Stomach (tissue), 9 donors: ENCODE data around the gene DPYSL4. TPM values are rescaled to one million over a fixed set of nuclear protein-coding genes. Genes with fewer than 3 reads are reported as not detected.
A peak's percentile ranks its signal among the peaks of the same experiment; 100 is the strongest.

Experiments used
- DNase-seq, 2 donors: peaks; one replicate each; pipeline versions ENCODE4 v3.0.0 to v3.0.0-alpha.2; 2013 to 2019
- H3K27ac ChIP-seq, 5 donors: fragments of 200-600 bp in 4 of 5; sonication (generic) in 4 of 5; one replicate each; pipeline ENCODE4 v1.5.1; 2013 to 2019; ENCODE audit warnings: mild to moderate bottlenecking in 1 of 5, moderate library complexity in 1 of 5
- H3K27me3 ChIP-seq, 3 donors: fragments of 200-600 bp; sonication (generic); one replicate each; pipeline ENCODE4 v1.5.1; 2017 to 2019; ENCODE audit warnings: mixed run types in 1 of 3
- H3K36me3 ChIP-seq, 4 donors: fragments of 200-600 bp; sonication (generic); 1 replicate in 3 of 4; 2 replicates in 1 of 4; pipeline ENCODE4 v1.5.1; 2016 to 2019
- H3K4me1 ChIP-seq, 4 donors: fragments of 200-600 bp; sonication (generic); one replicate each; pipeline ENCODE4 v1.5.1; 2016 to 2019
- H3K4me3 ChIP-seq, 4 donors: fragments of 200-600 bp; sonication (generic) in 3 of 4; one replicate each; pipeline ENCODE4 v1.5.1; 2016 to 2019; ENCODE audit warnings: mild to moderate bottlenecking in 1 of 4
- H3K9me3 ChIP-seq, 4 donors: fragments of 200-600 bp; sonication (generic); one replicate each; pipeline ENCODE4 v1.5.1; 2016 to 2019
- CTCF ChIP-seq, 7 experiments: fragments of 450-650 bp in 4 of 7; fragments of 200-600 bp in 3 of 7; sonication (generic) in 3 of 7; IDR thresholded peaks; one replicate each; pipeline ENCODE4 v1.5.1; 2016 to 2019; ENCODE audit warnings: antibody characterized with exemption in 7 of 7, control low read depth in 2 of 7, mild to moderate bottlenecking in 1 of 7
- EP300 ChIP-seq: sonication (generic); formaldehyde crosslinking; IDR thresholded peaks from one replicate; pipeline ENCODE4 v1.6.1; 2017; ENCODE audit warnings: antibody characterized with exemption
- POLR2A ChIP-seq, 4 donors: fragments of 450-650 bp; IDR thresholded peaks; one replicate each; pipeline ENCODE4 v1.6.1; 2016; ENCODE audit warnings: antibody characterized with exemption in 4 of 4, control low read depth in 2 of 4, mild to moderate bottlenecking in 1 of 4, moderate library complexity in 1 of 4
- POLR2AphosphoS5 ChIP-seq, 3 donors: sonication (generic); formaldehyde crosslinking; IDR thresholded peaks; one replicate each; pipeline ENCODE4 v1.6.1; 2016; ENCODE audit warnings: antibody characterized with exemption in 3 of 3
- WGBS, 5 donors: extraction: QIAGEN DNeasy Blood & Tissue Kit in 3 of 5; methylation state at CpG; one replicate each; pipeline versions ENCODE4 v1.1.5 to v1.1.7; 2013 to 2018; 5-methylcytosine and 5-hydroxymethylcytosine counted together
- intact Hi-C: fragments of 100-400 bp; cut with DNase I; formaldehyde crosslinking; loops from one replicate; pipeline ENCODE4 v1.15.1; 2023; ENCODE audit warnings: low total_unique reads
- polyA plus RNA-seq, 3 donors: library from polyadenylated mRNA; stranded (reverse); fragments of 200-250 nt; gene quantifications; one replicate each; pipeline ENCODE4 v1.2.3, GENCODE V29; 2013
- total RNA-seq, 5 donors: library from RNA; depleted of rRNA; stranded (reverse); fragments of >200 nt; gene quantifications; one replicate each; pipeline versions ENCODE4 v1.1.0 to v1.2.3, GENCODE V29; 2014 to 2016
- donor health status: healthy with polysubstance abuse.
- donor health status: Bipolar disorder and iron deficiency.
- donor health status: healthy.

The DPYSL4 gene
- total and polyA plus RNA-seq, 8 donors: 0.43 to 2.0 (median 0.68) TPM; not detected in 3

- Histone ChIP-seq H3K27ac (no peak overlapping the region), H3K4me1 (peaks cover 0 to 7% (median 0%) of the 10 kb centered on the region in 4 donors), H3K9me3 (no peaks in the 10 kb centered on the region), H3K36me3 (no peaks in the 10 kb centered on the region), H3K27me3 (peaks cover 0 to 36% (median 18%) of the 10 kb centered on the region in 3 donors), H3K4me3 (no peak overlapping the region)
- TF ChIP-seq CTCF (IDR thresholded peaks at IDR 0.05) (peak in 5 of 7 experiments; percentile 49 to 87 (median 80)), POLR2A (IDR thresholded peaks at IDR 0.05) (no peak)
- DNase-seq: peak; percentile 47 to 60
- intact Hi-C loops: loop anchor here (5.0 kb wide), 1 partner anchor 250 kb away; no protein-coding TSS in a partner anchor
- WGBS, 5 donors: 27 to 30% (median 28%) methylated on average over 9 to 33 of the region's 33 CpGs
These were observed 44.2 kb upstream of the DPYSL4 start for GRCh38 chr10:132142396-132143161.

- intact Hi-C loops: loop anchor here (5.0 kb wide), 1 partner anchor 251 kb away; no protein-coding TSS in a partner anchor
- Histone ChIP-seq H3K4me3 (no peak overlapping the region), H3K4me1 (peaks cover 0 to 7% (median 0%) of the 10 kb centered on the region in 4 donors), H3K9me3 (no peaks in the 10 kb centered on the region), H3K27me3 (peaks cover 0 to 36% (median 18%) of the 10 kb centered on the region in 3 donors), H3K27ac (no peak overlapping the region), H3K36me3 (no peaks in the 10 kb centered on the region)
- TF ChIP-seq POLR2A (IDR thresholded peaks at IDR 0.05) (no peak), EP300 (no peak), POLR2AphosphoS5 (IDR thresholded peaks at IDR 0.05) (no peak), CTCF (IDR thresholded peaks at IDR 0.05) (no peak)
- 26 to 49% (median 38%) methylated on average over 12 of the region's 12 CpGs for WGBS, 5 donors
- peak in 1 of 2 donors; percentile 34 for DNase-seq
These were observed 43.6 kb upstream of the DPYSL4 start for GRCh38 chr10:132143162-132143561.

- no peak overlapping the region for H3K27ac ChIP-seq
- H3K27me3 ChIP-seq: peaks cover 0 to 36% (median 18%) of the 10 kb centered on the region in 3 donors
- peaks cover 0 to 7% (median 0%) of the 10 kb centered on the region in 4 donors for H3K4me1 ChIP-seq
- WGBS, 5 donors: 62 to 76% (median 64%) methylated on average over 10 to 17 of the region's 17 CpGs
- DNase-seq: no peak
- H3K4me3 ChIP-seq: no peak overlapping the region
- no peaks in the 10 kb centered on the region for H3K9me3 ChIP-seq
- TF ChIP-seq POLR2AphosphoS5 (IDR thresholded peaks at IDR 0.05): no peak
- TF ChIP-seq POLR2A (IDR thresholded peaks at IDR 0.05): no peak
- no peak for TF ChIP-seq EP300
- no peak for TF ChIP-seq CTCF (IDR thresholded peaks at IDR 0.05)
- intact Hi-C loops: loop anchor here (5.0 kb wide), 1 partner anchor 252 kb away; no protein-coding TSS in a partner anchor
- H3K36me3 ChIP-seq: no peaks in the 10 kb centered on the region
These were observed 42.7 kb upstream of the DPYSL4 start for GRCh38 chr10:132144086-132144485.

- Histone ChIP-seq H3K36me3 (no peaks in the 10 kb centered on the region), H3K27ac (no peak overlapping the region), H3K27me3 (peaks cover 0 to 36% (median 18%) of the 10 kb centered on the region in 3 donors), H3K4me3 (no peak overlapping the region), H3K9me3 (no peaks in the 10 kb centered on the region), H3K4me1 (peaks cover 0 to 7% (median 0%) of the 10 kb centered on the region in 4 donors)
- WGBS, 5 donors: 83 to 88% (median 87%) methylated on average over 14 of the region's 14 CpGs
- intact Hi-C loops: no loop called here
- no peak for DNase-seq
- TF ChIP-seq POLR2AphosphoS5 (IDR thresholded peaks at IDR 0.05) (no peak), EP300 (no peak)
These were observed 41.7 kb upstream of the DPYSL4 start for GRCh38 chr10:132145002-132145401.
